Kidney (tissue), 14 donors: ENCODE measurements around the gene EIF2A. TPM values are rescaled to one million over a fixed set of nuclear protein-coding genes. Genes with fewer than 3 reads are reported as not detected.
"Not testable (repeated sequence)": the region's sequence is repeated elsewhere in the genome, so short reads cannot be mapped to it uniquely, and the experiment has no call there.

Source experiments
- DNase-seq, 5 donors: peaks; one replicate each; pipeline ENCODE4 v3.0.0-alpha.2; 2013 to 2020
- FAIRE-seq: peaks from 2 replicates; lab custom pipeline; 2012; peaks lifted over from hg19 to GRCh38; lab: Jason Lieb, UNC
- H3K27ac ChIP-seq, 2 donors: one replicate each; pipeline ENCODE4 v1.7.0; 2013; ENCODE audit warnings: low read depth in 2 of 2, low read length in 2 of 2, inconsistent platforms in 1 of 2
- H3K27me3 ChIP-seq: one replicate; pipeline ENCODE4 v1.7.1; 2013; ENCODE audit warnings: low read length, inconsistent platforms; ENCODE audit not compliant: control insufficient read depth, insufficient read depth
- H3K36me3 ChIP-seq, 3 donors: one replicate each; pipeline versions ENCODE4 v1.7.0 to v1.7.1; 2013; ENCODE audit warnings: low read length in 3 of 3, control low read depth in 1 of 3, inconsistent platforms in 1 of 3; ENCODE audit not compliant: insufficient read depth in 3 of 3, control insufficient read depth in 2 of 3
- H3K4me1 ChIP-seq, 3 donors: one replicate each; pipeline versions ENCODE4 v1.7.0 to v1.7.1; 2013; ENCODE audit warnings: low read length in 3 of 3, inconsistent platforms in 1 of 3, low read depth in 1 of 3; ENCODE audit not compliant: control insufficient read depth in 2 of 3, insufficient read depth in 2 of 3
- H3K4me3 ChIP-seq, 3 donors: one replicate each; pipeline versions ENCODE4 v1.7.0 to v1.8.1; 2013; ENCODE audit warnings: low read length in 3 of 3, control low read depth in 1 of 3, inconsistent platforms in 1 of 3
- H3K9ac ChIP-seq, 3 donors: one replicate each; pipeline versions ENCODE4 v1.7.0 to v1.7.1; 2013; ENCODE audit warnings: low read length in 3 of 3, control low read depth in 1 of 3, inconsistent platforms in 1 of 3
- H3K9me3 ChIP-seq, 3 donors: one replicate each; pipeline versions ENCODE4 v1.7.0 to v1.7.1; 2013; ENCODE audit warnings: low read length in 3 of 3, control low read depth in 1 of 3, inconsistent platforms in 1 of 3; ENCODE audit not compliant: control insufficient read depth in 2 of 3, insufficient read depth in 1 of 3
- intact Hi-C: fragments of 100-400 bp; cut with DNase I; formaldehyde crosslinking; loops from one replicate; pipeline ENCODE4 v1.11.1; 2022
- polyA plus RNA-seq: library from polyadenylated mRNA; stranded (reverse); fragments of 350-450 nt; fragmentation: Illumina TruSeq; extraction: RNeasy Lipid Tissue Mini Kit (QIAGEN cat#74804); gene quantifications from one replicate; pipeline ENCODE4 v1.2.3, GENCODE V29; 2014; ENCODE audit warnings: low read depth, low replicate concordance; ENCODE audit not compliant: insufficient read depth
- total RNA-seq: library from RNA; stranded (reverse); fragmentation: NEBNext Ultra II Directional; extraction: Animal tissue kit (Norgen Biotek cat#: 25700); gene quantifications from one replicate; pipeline ENCODE4 v1.2.1, GENCODE V29; 2021
- TF ChIP-seq, protein P1 (sequence below): IDR thresholded peaks from 3 replicates; pipeline ENCODE4 v1.5.1; 2012; ENCODE audit warnings: mild to moderate bottlenecking, moderate library complexity, borderline replicate concordance; ENCODE audit not compliant: insufficient read depth; ENCODE audit errors: extremely low read depth
- donor health status: control.
- donor health status: control.
- donor health status: control.
- donor health status: control.
- donor health status: control.
- donor health status: DM: yes; HTN: yes; CAD: no.
- donor health status: Normal renal cell carcinoma (clear cell type).

The EIF2A gene
- total and polyA plus RNA-seq, 2 donors from 2014 or later = 48.2 to 70.5 TPM

DNA sequence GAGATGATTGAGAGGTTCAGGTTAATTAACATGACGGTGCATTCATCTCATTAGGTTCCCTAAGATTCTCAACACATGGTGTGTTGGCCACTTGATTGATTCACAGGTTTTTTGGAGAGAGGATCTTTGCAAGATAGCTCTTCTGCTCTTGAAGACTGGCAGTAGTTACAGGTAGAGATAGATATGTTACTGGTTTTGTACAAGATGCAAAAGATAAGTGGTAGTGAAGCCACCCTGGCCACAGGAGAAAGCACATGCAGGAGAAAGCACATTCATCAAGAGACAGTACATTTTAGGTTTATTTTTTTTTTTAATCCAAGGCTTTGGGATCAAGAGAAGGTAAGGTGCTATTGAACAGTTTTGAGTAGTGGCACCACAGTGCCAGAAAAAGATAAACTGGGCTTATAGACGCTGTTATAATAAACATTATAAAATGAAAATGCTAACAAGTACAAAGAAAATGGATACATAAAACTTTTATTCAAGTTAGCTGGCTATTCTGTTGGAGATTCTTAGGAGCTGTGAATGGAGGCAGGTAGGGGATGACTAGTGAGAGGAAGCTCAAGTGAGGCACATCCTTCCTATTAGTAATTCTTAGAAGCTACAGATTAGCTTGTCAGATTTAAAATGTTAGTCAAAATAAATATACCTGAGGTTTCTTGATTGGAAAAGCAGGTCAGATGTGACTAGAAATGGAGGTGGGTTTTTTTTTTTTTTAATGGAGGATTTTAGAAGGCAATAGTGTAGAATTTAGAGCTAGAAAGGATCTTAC, 67.3 kb downstream of the EIF2A start:
- TF ChIP-seq, protein P1, sequence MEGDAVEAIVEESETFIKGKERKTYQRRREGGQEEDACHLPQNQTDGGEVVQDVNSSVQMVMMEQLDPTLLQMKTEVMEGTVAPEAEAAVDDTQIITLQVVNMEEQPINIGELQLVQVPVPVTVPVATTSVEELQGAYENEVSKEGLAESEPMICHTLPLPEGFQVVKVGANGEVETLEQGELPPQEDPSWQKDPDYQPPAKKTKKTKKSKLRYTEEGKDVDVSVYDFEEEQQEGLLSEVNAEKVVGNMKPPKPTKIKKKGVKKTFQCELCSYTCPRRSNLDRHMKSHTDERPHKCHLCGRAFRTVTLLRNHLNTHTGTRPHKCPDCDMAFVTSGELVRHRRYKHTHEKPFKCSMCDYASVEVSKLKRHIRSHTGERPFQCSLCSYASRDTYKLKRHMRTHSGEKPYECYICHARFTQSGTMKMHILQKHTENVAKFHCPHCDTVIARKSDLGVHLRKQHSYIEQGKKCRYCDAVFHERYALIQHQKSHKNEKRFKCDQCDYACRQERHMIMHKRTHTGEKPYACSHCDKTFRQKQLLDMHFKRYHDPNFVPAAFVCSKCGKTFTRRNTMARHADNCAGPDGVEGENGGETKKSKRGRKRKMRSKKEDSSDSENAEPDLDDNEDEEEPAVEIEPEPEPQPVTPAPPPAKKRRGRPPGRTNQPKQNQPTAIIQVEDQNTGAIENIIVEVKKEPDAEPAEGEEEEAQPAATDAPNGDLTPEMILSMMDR = no peak
- Histone ChIP-seq H3K36me3 (peaks cover 0 to 2% (median 0%) of the 10 kb centered on the region in 3 donors), H3K4me1 (peaks cover 0 to 5% (median 4%) of the 10 kb centered on the region in 3 donors), H3K9ac (no peak overlapping the region), H3K27ac (no peak overlapping the region), H3K27me3 (no peaks in the 10 kb centered on the region), H3K9me3 (no peaks in the 10 kb centered on the region), H3K4me3 (no peak overlapping the region)
- FAIRE-seq = no peak
- no peak for DNase-seq
- intact Hi-C loops = no loop called here

- FAIRE-seq (no peak), DNase-seq (no peak)
- intact Hi-C loops = no loop called here
- Histone ChIP-seq H3K36me3 (peaks cover 0 to 2% (median 2%) of the 10 kb centered on the region in 3 donors), H3K9me3 (no peaks in the 10 kb centered on the region), H3K27ac (no peak overlapping the region), H3K9ac (no peak overlapping the region), H3K4me3 (no peak overlapping the region), H3K27me3 (no peaks in the 10 kb centered on the region), H3K4me1 (peaks cover 0 to 2% (median 0%) of the 10 kb centered on the region in 3 donors)
- TF ChIP-seq, protein P1 = no peak
Observed at GRCh38 chr3:150620002-150620689, 73.6 kb downstream of the EIF2A start.

DNA sequence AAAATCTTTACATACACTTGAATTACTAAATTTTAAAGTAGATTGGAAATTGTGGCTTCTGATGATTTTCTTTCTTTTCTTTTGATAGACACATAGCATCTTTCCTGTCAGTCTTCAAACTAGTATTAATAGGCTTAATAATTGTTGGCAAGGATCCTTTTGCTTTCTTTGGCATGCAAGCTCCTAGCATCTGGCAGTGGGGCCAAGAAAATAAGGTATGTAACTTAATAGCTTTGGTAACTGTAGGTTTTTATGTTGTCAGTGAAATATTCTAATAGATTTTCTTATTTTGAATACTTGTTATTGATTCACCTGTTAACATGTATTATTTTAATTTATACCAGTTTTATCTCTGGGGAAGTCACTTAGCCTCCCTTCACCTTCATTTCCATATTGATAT, 76.4 kb downstream of the EIF2A start:
- not testable (repeated sequence) for H3K27ac ChIP-seq, FAIRE-seq
- H3K36me3 ChIP-seq = peaks cover 3 to 11% (median 4%) of the 10 kb centered on the region in 3 donors

GRCh38 chr3:150623945-150624344, 77.4 kb downstream of the EIF2A start:
- FAIRE-seq (no peak), DNase-seq (no peak)
- intact Hi-C loops = no loop called here
- TF ChIP-seq, protein P1 = no peak
- no peaks in the 10 kb centered on the region for H3K27me3 ChIP-seq
- H3K27ac ChIP-seq = no peak overlapping the region
- no peak overlapping the region for H3K4me3 ChIP-seq
- H3K36me3 ChIP-seq = peaks cover 2 to 11% (median 3%) of the 10 kb centered on the region in 3 donors
- H3K9ac ChIP-seq = no peak overlapping the region
- H3K9me3 ChIP-seq = no peaks in the 10 kb centered on the region
- H3K4me1 ChIP-seq = peaks cover 0 to 2% (median 0%) of the 10 kb centered on the region in 3 donors

More for the DNA sequence above, 76.4 kb downstream of the EIF2A start:
- H3K4me3 ChIP-seq, intact Hi-C loops, H3K27me3 ChIP-seq, H3K9me3 ChIP-seq, H3K4me1 ChIP-seq, DNase-seq, H3K9ac ChIP-seq: not testable (repeated sequence)
